ENCODE measurements around the gene MGMT. TPM values are rescaled to one million over a fixed set of nuclear protein-coding genes. Genes with fewer than 3 reads are reported as not detected.

Gene MGMT
- total and polyA plus RNA-seq, 9 of the 15 experiments (the other 6 are each of a cell fraction or from before 2014, with no cell fraction given): 0.03 to 0.29 (median 0.11) TPM; not detected in 4

DNA sequence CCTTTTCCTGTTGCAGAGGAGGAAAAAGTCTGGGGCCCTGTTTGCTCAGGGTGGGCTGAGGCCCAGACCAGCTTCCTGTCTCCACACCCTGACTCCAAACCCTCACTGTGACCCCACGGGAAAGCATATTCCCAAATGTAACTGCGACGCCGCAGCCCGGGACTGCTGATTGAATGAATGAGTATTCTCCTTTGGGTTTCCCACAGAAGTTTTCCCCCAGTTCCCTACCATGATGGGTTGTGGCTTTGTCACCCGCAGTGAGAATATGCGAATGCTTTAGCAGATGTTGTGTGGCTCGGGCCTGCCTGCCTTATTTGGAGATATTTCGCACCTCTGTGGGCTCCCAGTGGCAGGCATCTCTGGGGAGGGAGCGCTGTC is 50.6 kb downstream of the MGMT start:
- FAIRE-seq (no peak), DNase-seq (ENCODE audit: extremely low read depth in 1 of 4, low spot score in 3 of 4) (no peak), ATAC-seq (no peak)
- TF ChIP-seq ZNF699 (CRISPR knock-in tag; IDR thresholded peaks at IDR 0.05; ENCODE audit: insufficient replicate concordance) (no peak), SNIP1 (IDR thresholded peaks at IDR 0.05; ENCODE audit: low read depth) (no peak), KLF16 (IDR thresholded peaks at IDR 0.05) (no peak), TCF7 (IDR thresholded peaks at IDR 0.05; ENCODE audit: borderline replicate concordance) (no peak), ZC3H4 (CRISPR knock-in tag; IDR thresholded peaks at IDR 0.05; ENCODE audit: borderline replicate concordance) (no peak), TARDBP (IDR thresholded peaks at IDR 0.05) (no peak), CREBBP (IDR thresholded peaks at IDR 0.05; ENCODE audit: low read depth, low read length) (no peak), SMAD1 (IDR thresholded peaks at IDR 0.05; ENCODE audit: low read depth, low read length, partially characterized antibody) (no peak), NCOR1 (IDR thresholded peaks at IDR 0.05) (no peak), ZBTB8A (IDR thresholded peaks at IDR 0.05; ENCODE audit: partially characterized antibody) (no peak), ZNF41 (CRISPR knock-in tag; conservative IDR thresholded peaks at IDR 0.05) (no peak), CXXC5 (CRISPR knock-in tag; IDR thresholded peaks at IDR 0.05) (no peak), RNF2 (IDR thresholded peaks at IDR 0.05) (no peak), NCOA6 (IDR thresholded peaks at IDR 0.05) (no peak), ZKSCAN8 (CRISPR knock-in tag; IDR thresholded peaks at IDR 0.05) (no peak), ZNF644 (tag; IDR thresholded peaks at IDR 0.05; ENCODE audit: low read depth) (no peak), SRSF9 (IDR thresholded peaks at IDR 0.05; ENCODE audit: borderline replicate concordance, low read depth, low read length) (no peak)
- TF ChIP-seq, protein P1, sequence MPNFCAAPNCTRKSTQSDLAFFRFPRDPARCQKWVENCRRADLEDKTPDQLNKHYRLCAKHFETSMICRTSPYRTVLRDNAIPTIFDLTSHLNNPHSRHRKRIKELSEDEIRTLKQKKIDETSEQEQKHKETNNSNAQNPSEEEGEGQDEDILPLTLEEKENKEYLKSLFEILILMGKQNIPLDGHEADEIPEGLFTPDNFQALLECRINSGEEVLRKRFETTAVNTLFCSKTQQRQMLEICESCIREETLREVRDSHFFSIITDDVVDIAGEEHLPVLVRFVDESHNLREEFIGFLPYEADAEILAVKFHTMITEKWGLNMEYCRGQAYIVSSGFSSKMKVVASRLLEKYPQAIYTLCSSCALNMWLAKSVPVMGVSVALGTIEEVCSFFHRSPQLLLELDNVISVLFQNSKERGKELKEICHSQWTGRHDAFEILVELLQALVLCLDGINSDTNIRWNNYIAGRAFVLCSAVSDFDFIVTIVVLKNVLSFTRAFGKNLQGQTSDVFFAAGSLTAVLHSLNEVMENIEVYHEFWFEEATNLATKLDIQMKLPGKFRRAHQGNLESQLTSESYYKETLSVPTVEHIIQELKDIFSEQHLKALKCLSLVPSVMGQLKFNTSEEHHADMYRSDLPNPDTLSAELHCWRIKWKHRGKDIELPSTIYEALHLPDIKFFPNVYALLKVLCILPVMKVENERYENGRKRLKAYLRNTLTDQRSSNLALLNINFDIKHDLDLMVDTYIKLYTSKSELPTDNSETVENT (CRISPR knock-in tag; IDR thresholded peaks at IDR 0.05): no peak
- Histone ChIP-seq H4K20me1 (replicated peaks; ENCODE audit: control insufficient read depth, insufficient read depth, low read length) (no peaks in the 10 kb centered on the region), H3K79me2 (ENCODE audit: control insufficient read depth, insufficient read depth, low read length) (no peaks in the 10 kb centered on the region), H3K9me3 (replicated peaks; ENCODE audit: control insufficient read depth, insufficient read depth, low read depth, low read length) (no peaks in the 10 kb centered on the region), H3K9ac (ENCODE audit: insufficient read depth in 1 of 2, low read depth in 2 of 2, low read length in 2 of 2) (no peak overlapping the region), H3K36me3 (ENCODE audit: control insufficient read depth, insufficient read depth, low read length) (no peaks in the 10 kb centered on the region), H3K27me3 (ENCODE audit: control insufficient read depth in 2 of 2, insufficient read depth in 2 of 2, low read length in 2 of 2) (no peaks in the 10 kb centered on the region), H2AFZ (ENCODE audit: low read depth, low read length) (no peak overlapping the region), H3K4me2 (ENCODE audit: insufficient read depth, low read length) (no peak overlapping the region), H3K27ac (ENCODE audit: extremely low read depth, low read depth, low read length) (no peak overlapping the region), H3K4me3 (no peak overlapping the region), H3K9me1 (ENCODE audit: control insufficient read depth, insufficient read depth, low read length) (no peaks in the 10 kb centered on the region), H3K4me1 (replicated peaks in 1 of 2; ENCODE audit: control insufficient read depth in 2 of 2, insufficient read depth in 2 of 2, low read length in 2 of 2) (no peaks in the 10 kb centered on the region)
- ChIA-PET CTCF (ENCODE audit: low intra/inter-chr PET ratio) (no interaction called here), POLR2A (no interaction called here)
- in situ Hi-C loops (cut with MboI) (no loop called here), intact Hi-C loops (cut with micrococcal nuclease) (no loop called here)
- BruUV-seq (replicated peaks): no TSS peak
- 0% methylated on average over 4 of the region's 10 CpGs for WGBS (ENCODE audit: insufficient coverage, low coverage, missing lambda C conversion rate)

Measured in K562 (cell line).